Prostate gland (tissue), 2 donors: ENCODE results near the gene LDLRAD4.

ENCODE experiments used
- CTCF ChIP-seq, 4 experiments: fragments of 200-600 bp in 2 of 4; fragments of 450-650 bp in 2 of 4; sonication (generic) in 2 of 4; IDR thresholded peaks; 1 replicate in 3 of 4; 2 replicates in 1 of 4; pipeline ENCODE4 v1.5.1; 2016 to 2019; ENCODE audit warnings: antibody characterized with exemption in 4 of 4, mild to moderate bottlenecking in 2 of 4, moderate library complexity in 2 of 4
- POLR2A ChIP-seq: fragments of 450-650 bp; IDR thresholded peaks from one replicate; pipeline ENCODE4 v1.6.1; 2016; ENCODE audit warnings: antibody characterized with exemption, mild to moderate bottlenecking
- POLR2AphosphoS5 ChIP-seq: sonication (generic); formaldehyde crosslinking; IDR thresholded peaks from one replicate; pipeline ENCODE4 v1.6.1; 2017; ENCODE audit warnings: antibody characterized with exemption

GRCh38 chr18:13219593-13220159, 1.1 kb downstream of the LDLRAD4 start:
- TF ChIP-seq CTCF (IDR thresholded peaks at IDR 0.05) = no peak
- no peak for TF ChIP-seq POLR2A
- no peak for TF ChIP-seq POLR2AphosphoS5
